ENCODE results near the gene PROM1.

PROM1 gene

DNA sequence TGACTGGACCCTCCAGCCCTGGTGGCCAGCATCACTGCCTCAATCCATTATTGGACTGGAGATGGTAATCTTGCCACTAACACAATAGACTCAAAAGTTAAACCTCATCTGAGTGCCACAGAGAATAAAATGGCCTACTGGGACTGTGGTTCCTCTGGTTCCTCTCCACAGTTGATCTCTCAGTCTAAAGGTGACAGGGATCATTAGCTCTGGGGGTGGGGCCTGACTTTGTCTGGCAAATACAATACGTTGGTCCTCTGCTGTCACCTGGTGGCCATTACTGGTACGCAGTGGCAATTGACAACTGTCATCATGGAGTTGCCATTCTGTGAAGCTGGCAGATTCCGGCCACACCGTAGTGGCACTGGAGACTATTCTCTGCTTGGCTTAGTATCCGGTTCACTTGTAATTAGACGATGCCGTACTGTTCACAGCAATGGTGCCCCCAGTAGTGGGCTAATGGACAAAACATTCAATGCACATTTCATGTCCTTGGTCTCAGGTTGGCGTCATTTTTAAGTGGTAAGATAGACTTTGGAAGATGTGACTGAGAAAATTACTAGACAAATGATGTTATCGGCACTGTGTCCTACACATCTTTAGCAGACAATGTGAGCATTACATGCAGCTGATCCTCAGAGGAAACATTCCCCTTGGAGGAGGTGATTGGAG, 127.5 kb downstream of the PROM1 start:
- TF ChIP-seq, protein P1, sequence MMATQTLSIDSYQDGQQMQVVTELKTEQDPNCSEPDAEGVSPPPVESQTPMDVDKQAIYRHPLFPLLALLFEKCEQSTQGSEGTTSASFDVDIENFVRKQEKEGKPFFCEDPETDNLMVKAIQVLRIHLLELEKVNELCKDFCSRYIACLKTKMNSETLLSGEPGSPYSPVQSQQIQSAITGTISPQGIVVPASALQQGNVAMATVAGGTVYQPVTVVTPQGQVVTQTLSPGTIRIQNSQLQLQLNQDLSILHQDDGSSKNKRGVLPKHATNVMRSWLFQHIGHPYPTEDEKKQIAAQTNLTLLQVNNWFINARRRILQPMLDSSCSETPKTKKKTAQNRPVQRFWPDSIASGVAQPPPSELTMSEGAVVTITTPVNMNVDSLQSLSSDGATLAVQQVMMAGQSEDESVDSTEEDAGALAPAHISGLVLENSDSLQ (IDR thresholded peaks at IDR 0.05), result peak; percentile 56; the same call in 1 of the 2 replicates
- no peak for TF ChIP-seq SP1 (IDR thresholded peaks at IDR 0.05)
- ChIA-PET CTCF (interaction anchor here (1.0 to 2.2 kb wide), 6 partner anchors 46 to 477 kb away, joined by 3 to 22 read pairs (median 4); no protein-coding TSS in a partner anchor), POLR2A (no interaction called here)
- DNase-seq (ENCODE audit: extremely low spot score), result peak; percentile 72

- no peak for TF ChIP-seq NFRKB (IDR thresholded peaks at IDR 0.05)
- CTCF ChIA-PET, result interaction anchor here (0.6 to 2.2 kb wide), 7 partner anchors 46 to 476 kb away, joined by 3 to 22 read pairs (median 3); no protein-coding TSS in a partner anchor
- POLR2A ChIA-PET, result no interaction called here
Measured at GRCh38 chr4:15955670-15956069, 128.2 kb downstream of the PROM1 start.

GRCh38 chr4:15953625-15954024, 130.2 kb downstream of the PROM1 start:
- CTCF ChIA-PET, result interaction anchor here (1.7 kb wide), 1 partner anchor 71 kb away, joined by 5 read pairs; no protein-coding TSS in a partner anchor

More at GRCh38 chr4:15955670-15956069, 128.2 kb downstream of the PROM1 start:
- no peak for DNase-seq (ENCODE audit: extremely low spot score)

DNA sequence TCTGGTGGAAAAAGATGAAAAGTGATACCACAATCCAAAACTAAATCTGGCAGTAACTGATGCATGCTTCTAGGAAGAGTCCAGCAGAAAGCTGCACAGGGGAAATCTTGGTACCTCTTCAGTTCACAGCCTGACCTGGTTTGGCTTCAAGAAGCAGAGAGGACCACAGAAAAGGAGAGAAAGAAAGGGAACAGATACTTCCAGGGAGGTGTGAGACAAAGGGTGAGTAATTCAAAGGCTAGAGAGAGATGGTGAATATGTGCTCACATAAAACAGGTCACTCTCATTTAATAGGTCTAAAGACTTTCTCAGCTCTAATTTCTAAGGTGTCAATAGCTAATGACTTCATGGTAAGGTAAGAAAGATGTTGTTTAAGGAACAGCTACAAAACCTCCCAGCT, 132.0 kb downstream of the PROM1 start:
- TF ChIP-seq LEF1 (IDR thresholded peaks at IDR 0.05; ENCODE audit: borderline replicate concordance) (no peak), SUZ12 (IDR thresholded peaks at IDR 0.05) (no peak), L3MBTL2 (conservative IDR thresholded peaks at IDR 0.05) (no peak), BHLHE40 (IDR thresholded peaks at IDR 0.05; ENCODE audit: borderline replicate concordance) (no peak), ARNT (IDR thresholded peaks at IDR 0.05) (no peak), HDGF (IDR thresholded peaks at IDR 0.05; ENCODE audit: borderline replicate concordance) (no peak), CTBP1 (IDR thresholded peaks at IDR 0.05; ENCODE audit: borderline replicate concordance) (no peak), ELF4 (IDR thresholded peaks at IDR 0.05) (no peak), SP1 (IDR thresholded peaks at IDR 0.05) (no peak), FOXM1 (IDR thresholded peaks at IDR 0.05; ENCODE audit: borderline replicate concordance) (no peak), FOXK2 (IDR thresholded peaks at IDR 0.05) (no peak)
- TF ChIP-seq, protein P1 (IDR thresholded peaks at IDR 0.05), result no peak
- CTCF ChIA-PET, result no interaction called here
- POLR2A ChIA-PET, result no interaction called here
- DNase-seq (ENCODE audit: extremely low spot score), result no peak

More at GRCh38 chr4:15953625-15954024, 130.2 kb downstream of the PROM1 start:
- no peak for DNase-seq (ENCODE audit: extremely low spot score)
- TF ChIP-seq SP1 (IDR thresholded peaks at IDR 0.05) (no peak), LEF1 (IDR thresholded peaks at IDR 0.05; ENCODE audit: borderline replicate concordance) (no peak), SUZ12 (IDR thresholded peaks at IDR 0.05) (no peak), ELF4 (IDR thresholded peaks at IDR 0.05) (no peak), CTBP1 (IDR thresholded peaks at IDR 0.05; ENCODE audit: borderline replicate concordance) (no peak), ZNF384 (IDR thresholded peaks at IDR 0.05) (no peak), NFRKB (IDR thresholded peaks at IDR 0.05) (no peak), FOXK2 (IDR thresholded peaks at IDR 0.05) (no peak), TARDBP (IDR thresholded peaks at IDR 0.05) (no peak), FOXM1 (IDR thresholded peaks at IDR 0.05; ENCODE audit: borderline replicate concordance) (no peak)
- TF ChIP-seq, protein P1 (IDR thresholded peaks at IDR 0.05), result no peak
- POLR2A ChIA-PET, result no interaction called here

DNA sequence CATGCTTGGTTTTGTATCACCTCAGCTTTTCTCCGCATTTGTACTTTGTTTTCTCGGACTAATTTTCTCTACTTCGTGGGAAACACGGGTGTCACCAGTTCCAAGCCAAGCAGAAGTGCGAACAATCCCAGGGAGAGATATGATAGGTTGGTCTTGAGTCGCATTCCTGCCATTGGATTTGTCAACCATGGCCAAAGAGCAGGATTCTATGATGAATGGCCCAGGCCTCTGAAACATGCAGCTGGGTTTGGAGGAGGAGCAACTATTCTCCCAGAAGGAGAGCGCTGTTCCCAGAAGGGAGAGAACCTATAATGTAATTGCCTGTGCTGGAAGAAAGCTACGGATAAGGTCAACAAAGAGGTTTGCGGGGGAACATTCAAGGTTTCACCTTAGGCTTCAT, 135.0 kb downstream of the PROM1 start:
- ChIA-PET POLR2A (no interaction called here), CTCF (interaction anchor here (0.5 kb wide), 1 partner anchor 49 kb away, joined by 6 read pairs; no protein-coding TSS in a partner anchor)
- TF ChIP-seq HDGF (IDR thresholded peaks at IDR 0.05; ENCODE audit: borderline replicate concordance) (no peak), FOXK2 (IDR thresholded peaks at IDR 0.05) (no peak), ARNT (IDR thresholded peaks at IDR 0.05) (no peak), SP1 (IDR thresholded peaks at IDR 0.05) (no peak), BHLHE40 (IDR thresholded peaks at IDR 0.05; ENCODE audit: borderline replicate concordance) (no peak), NFRKB (IDR thresholded peaks at IDR 0.05) (no peak), TARDBP (IDR thresholded peaks at IDR 0.05) (no peak), SUZ12 (IDR thresholded peaks at IDR 0.05) (no peak), L3MBTL2 (conservative IDR thresholded peaks at IDR 0.05) (no peak), ZNF384 (IDR thresholded peaks at IDR 0.05) (no peak), ELF4 (IDR thresholded peaks at IDR 0.05) (no peak), LEF1 (IDR thresholded peaks at IDR 0.05; ENCODE audit: borderline replicate concordance) (no peak), FOXM1 (IDR thresholded peaks at IDR 0.05; ENCODE audit: borderline replicate concordance) (no peak), CTBP1 (IDR thresholded peaks at IDR 0.05; ENCODE audit: borderline replicate concordance) (no peak), FOXA1 (IDR thresholded peaks at IDR 0.05) (no peak)
- TF ChIP-seq, protein P1 (IDR thresholded peaks at IDR 0.05), result no peak

DNA sequence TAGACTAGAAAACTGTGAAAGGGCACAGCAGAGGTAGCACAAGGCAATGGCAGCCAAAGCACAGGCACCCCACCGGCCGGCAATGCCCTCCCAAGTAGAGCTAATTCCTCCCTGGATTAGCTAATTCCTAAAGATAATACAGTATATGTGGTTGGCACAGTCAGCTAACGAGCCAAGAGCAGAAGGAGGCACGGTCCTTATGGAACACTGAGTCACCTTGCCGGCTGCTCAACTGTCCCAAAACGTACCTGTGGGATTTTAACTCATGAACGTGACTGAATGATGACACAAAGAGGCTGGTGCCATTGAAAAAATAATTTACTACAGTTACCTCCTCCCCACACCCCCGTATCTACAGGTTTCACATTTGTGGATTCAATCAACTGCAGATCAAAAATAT, 136.1 kb downstream of the PROM1 start:
- ChIA-PET CTCF (no interaction called here), POLR2A (no interaction called here)
- TF ChIP-seq ARNT (IDR thresholded peaks at IDR 0.05), result no peak
- no peak for TF ChIP-seq ELF4 (IDR thresholded peaks at IDR 0.05)
- no peak for TF ChIP-seq CTBP1 (IDR thresholded peaks at IDR 0.05; ENCODE audit: borderline replicate concordance)
- TF ChIP-seq LEF1 (IDR thresholded peaks at IDR 0.05; ENCODE audit: borderline replicate concordance), result no peak
- TF ChIP-seq, protein P1 (IDR thresholded peaks at IDR 0.05), result no peak
- no peak for TF ChIP-seq FOXA1 (IDR thresholded peaks at IDR 0.05)
- TF ChIP-seq SP1 (IDR thresholded peaks at IDR 0.05), result no peak
- TF ChIP-seq SUZ12 (IDR thresholded peaks at IDR 0.05), result no peak
- TF ChIP-seq TARDBP (IDR thresholded peaks at IDR 0.05), result no peak
- TF ChIP-seq BHLHE40 (IDR thresholded peaks at IDR 0.05; ENCODE audit: borderline replicate concordance), result no peak
- TF ChIP-seq FOXK2 (IDR thresholded peaks at IDR 0.05), result no peak
- no peak for TF ChIP-seq ZNF384 (IDR thresholded peaks at IDR 0.05)
- TF ChIP-seq HDGF (IDR thresholded peaks at IDR 0.05; ENCODE audit: borderline replicate concordance), result no peak
- no peak for TF ChIP-seq FOXM1 (IDR thresholded peaks at IDR 0.05; ENCODE audit: borderline replicate concordance)
- DNase-seq (ENCODE audit: extremely low spot score), result no peak

More for the DNA sequence above, 135.0 kb downstream of the PROM1 start:
- no peak for DNase-seq (ENCODE audit: extremely low spot score)
